SK-N-SH treated with all-trans-retinoic acid at 6 μM for 48 hours (cell line): ENCODE measurements around the gene UPP2.

Source experiments
- ARNTL ChIP-seq: fragments of 450-650 bp; formaldehyde crosslinking; IDR thresholded peaks from 2 replicates; pipeline ENCODE4 v1.5.0; 2020; ENCODE audit warnings: low read depth, mild to moderate bottlenecking, moderate library complexity, borderline replicate concordance
- CREB5 ChIP-seq: fragments of 250-450 bp; sonication (Bioruptor Pico); IDR thresholded peaks from 2 replicates; pipeline ENCODE4 v1.5.1; 2020; ENCODE audit warnings: low read depth, mild to moderate bottlenecking, moderate library complexity
- CSRNP3 ChIP-seq: fragments of 250-450 bp; sonication (Bioruptor Pico); IDR thresholded peaks from 2 replicates; pipeline ENCODE4 v1.5.1; 2021; ENCODE audit warnings: mild to moderate bottlenecking, moderate library complexity
- OSR1 ChIP-seq: fragments of 250-450 bp; sonication (Bioruptor Pico); IDR thresholded peaks from 2 replicates; pipeline ENCODE4 v1.8.0; 2022; ENCODE audit warnings: moderate library complexity, mild to moderate bottlenecking, inconsistent platforms
- PATZ1 ChIP-seq: fragments of 250-450 bp; sonication (Bioruptor Pico); IDR thresholded peaks from 2 replicates; pipeline ENCODE4 v1.8.0; 2020; ENCODE audit warnings: mild to moderate bottlenecking, moderate library complexity, borderline replicate concordance
- RARB ChIP-seq: fragments of 250-450 bp; sonication (Bioruptor Pico); IDR thresholded peaks from 2 replicates; pipeline ENCODE4 v1.8.0; 2021; ENCODE audit warnings: mild to moderate bottlenecking, moderate library complexity
- TCF4 ChIP-seq: fragments of 250-450 bp; sonication (Bioruptor Pico); IDR thresholded peaks from 2 replicates; pipeline ENCODE4 v1.8.0; 2021; ENCODE audit warnings: mild to moderate bottlenecking, moderate library complexity, borderline replicate concordance
- TOX ChIP-seq: fragments of 250-450 bp; sonication (Bioruptor Pico); IDR thresholded peaks from 2 replicates; pipeline ENCODE4 v1.8.0; 2021; ENCODE audit warnings: mild to moderate bottlenecking, moderate library complexity, borderline replicate concordance
- ZFP3 ChIP-seq: fragments of 250-450 bp; sonication (Bioruptor Pico); IDR thresholded peaks from 2 replicates; pipeline ENCODE4 v1.5.0; 2020; ENCODE audit warnings: mild to moderate bottlenecking, moderate library complexity
- ZNF565 ChIP-seq: fragments of 450-650 bp; formaldehyde crosslinking; conservative IDR thresholded peaks from 2 replicates; pipeline ENCODE4 v1.5.0; 2020; ENCODE audit warnings: low read depth, mild to moderate bottlenecking, moderate library complexity
- TF ChIP-seq, protein P1 (sequence below): fragments of 250-450 bp; sonication (Bioruptor Pico); IDR thresholded peaks from 2 replicates; pipeline ENCODE4 v1.8.0; 2021; ENCODE audit warnings: low read depth, mild to moderate bottlenecking, moderate library complexity, borderline replicate concordance

GRCh38 chr2:158101384-158101926, at the start of gene UPP2:
- TF ChIP-seq ARNTL (CRISPR knock-in tag) (no peak), ZNF565 (CRISPR knock-in tag) (no peak), CREB5 (no peak), OSR1 (CRISPR knock-in tag) (no peak), TCF4 (CRISPR knock-in tag) (no peak), TOX (CRISPR knock-in tag) (no peak), CSRNP3 (CRISPR knock-in tag) (no peak), ZFP3 (CRISPR knock-in tag) (no peak), PATZ1 (no peak), RARB (CRISPR knock-in tag) (no peak)
- TF ChIP-seq, protein P1, sequence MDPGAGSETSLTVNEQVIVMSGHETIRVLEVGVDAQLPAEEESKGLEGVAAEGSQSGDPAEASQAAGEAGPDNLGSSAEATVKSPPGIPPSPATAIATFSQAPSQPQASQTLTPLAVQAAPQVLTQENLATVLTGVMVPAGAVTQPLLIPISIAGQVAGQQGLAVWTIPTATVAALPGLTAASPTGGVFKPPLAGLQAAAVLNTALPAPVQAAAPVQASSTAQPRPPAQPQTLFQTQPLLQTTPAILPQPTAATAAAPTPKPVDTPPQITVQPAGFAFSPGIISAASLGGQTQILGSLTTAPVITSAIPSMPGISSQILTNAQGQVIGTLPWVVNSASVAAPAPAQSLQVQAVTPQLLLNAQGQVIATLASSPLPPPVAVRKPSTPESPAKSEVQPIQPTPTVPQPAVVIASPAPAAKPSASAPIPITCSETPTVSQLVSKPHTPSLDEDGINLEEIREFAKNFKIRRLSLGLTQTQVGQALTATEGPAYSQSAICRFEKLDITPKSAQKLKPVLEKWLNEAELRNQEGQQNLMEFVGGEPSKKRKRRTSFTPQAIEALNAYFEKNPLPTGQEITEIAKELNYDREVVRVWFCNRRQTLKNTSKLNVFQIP (CRISPR knock-in tag), result no peak
